C4-2B (cell line): ENCODE measurements around the gene SYNDIG1.

Source experiments
- ZFX ChIP-seq: fragments of 450-650 bp; IDR thresholded peaks from 2 replicates; pipeline ENCODE4 v1.6.1; 2017
- TF ChIP-seq, protein P1 (sequence below): fragments of 450-650 bp; conservative IDR thresholded peaks from 2 replicates; pipeline ENCODE4 v1.5.1; 2017; ENCODE audit warnings: mild to moderate bottlenecking

DNA sequence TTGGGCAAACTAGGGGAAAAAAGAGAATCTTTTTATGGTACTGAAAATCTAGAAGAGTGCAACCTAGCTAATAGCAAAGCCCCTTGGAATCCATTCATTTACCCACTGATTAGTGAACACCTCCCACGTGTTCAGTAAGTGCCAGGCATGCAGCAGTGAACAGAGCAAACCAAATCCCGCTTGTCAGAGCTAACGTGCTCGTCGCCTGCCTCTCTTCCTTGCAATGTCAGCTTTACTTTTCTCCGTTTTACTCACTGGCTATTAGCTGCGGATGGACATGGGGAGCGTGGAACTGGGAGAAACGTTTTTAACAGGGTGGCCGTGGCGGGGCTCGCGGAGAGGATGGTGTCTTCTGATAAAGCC lies 120.4 kb downstream of the SYNDIG1 start:
- TF ChIP-seq, protein P1, sequence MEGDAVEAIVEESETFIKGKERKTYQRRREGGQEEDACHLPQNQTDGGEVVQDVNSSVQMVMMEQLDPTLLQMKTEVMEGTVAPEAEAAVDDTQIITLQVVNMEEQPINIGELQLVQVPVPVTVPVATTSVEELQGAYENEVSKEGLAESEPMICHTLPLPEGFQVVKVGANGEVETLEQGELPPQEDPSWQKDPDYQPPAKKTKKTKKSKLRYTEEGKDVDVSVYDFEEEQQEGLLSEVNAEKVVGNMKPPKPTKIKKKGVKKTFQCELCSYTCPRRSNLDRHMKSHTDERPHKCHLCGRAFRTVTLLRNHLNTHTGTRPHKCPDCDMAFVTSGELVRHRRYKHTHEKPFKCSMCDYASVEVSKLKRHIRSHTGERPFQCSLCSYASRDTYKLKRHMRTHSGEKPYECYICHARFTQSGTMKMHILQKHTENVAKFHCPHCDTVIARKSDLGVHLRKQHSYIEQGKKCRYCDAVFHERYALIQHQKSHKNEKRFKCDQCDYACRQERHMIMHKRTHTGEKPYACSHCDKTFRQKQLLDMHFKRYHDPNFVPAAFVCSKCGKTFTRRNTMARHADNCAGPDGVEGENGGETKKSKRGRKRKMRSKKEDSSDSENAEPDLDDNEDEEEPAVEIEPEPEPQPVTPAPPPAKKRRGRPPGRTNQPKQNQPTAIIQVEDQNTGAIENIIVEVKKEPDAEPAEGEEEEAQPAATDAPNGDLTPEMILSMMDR, result no peak
- TF ChIP-seq ZFX, result no peak
